ENCODE data around the gene GARRE1.
"Not testable (repeated sequence)": the region's sequence is repeated elsewhere in the genome, so short reads cannot be mapped to it uniquely, and the experiment has no call there.

- TF ChIP-seq CTCF (IDR thresholded peaks at IDR 0.05; ENCODE audit: low read depth, low read length, poor library complexity, severe bottlenecking); EZH2phosphoT487 (IDR thresholded peaks at IDR 0.05; ENCODE audit: borderline replicate concordance, low read length): not testable (repeated sequence)
These were observed 11.0 kb upstream of the GARRE1 start for GRCh38 chr19:34243138-34243875.

Data from DOHH2 (cell line).